ENCODE measurements around the gene DLGAP1.
A peak's percentile ranks its signal among the peaks of the same experiment; 100 is the strongest.

DLGAP1 gene

GRCh38 chr18:3524706-3525105 is 930.4 kb downstream of the DLGAP1 start:
- Histone ChIP-seq H3K4me2 (ENCODE audit: insufficient read depth, low read length, poor library complexity, severe bottlenecking) (no peak overlapping the region), H3K27ac (replicated peaks; ENCODE audit: low read length) (no peak overlapping the region), H2BK15ac (ENCODE audit: low read length) (no peak overlapping the region), H2AFZ (ENCODE audit: low read length) (no peak overlapping the region), H3K79me1 (ENCODE audit: low read depth, low read length) (peaks cover 1% of the 10 kb centered on the region), H2AK5ac (ENCODE audit: low read depth, low read length) (no peak overlapping the region), H4K91ac (ENCODE audit: low read depth, low read length, poor library complexity) (no peak overlapping the region), H2BK12ac (ENCODE audit: low read length) (no peak overlapping the region), H3K27me3 (ENCODE audit: control insufficient read depth in 3 of 3, insufficient read depth in 3 of 3, low read depth in 1 of 3, low read length in 3 of 3) (no peaks in the 10 kb centered on the region), H3K14ac (ENCODE audit: low read length) (no peak overlapping the region), H4K8ac (ENCODE audit: low read depth, low read length) (no peak overlapping the region), H3K4me3 (ENCODE audit: low read length in 2 of 2) (no peak overlapping the region), H3K23ac (ENCODE audit: low read depth, low read length, poor library complexity) (no peak overlapping the region), H2BK120ac (ENCODE audit: low read depth, low read length) (no peak overlapping the region), H3K4me1 (ENCODE audit: control insufficient read depth in 2 of 2, insufficient read depth in 1 of 2, low read depth in 1 of 2, low read length in 2 of 2) (peaks cover 15 to 30% of the 10 kb centered on the region in 2 donors), H2BK5ac (ENCODE audit: low read length) (no peak overlapping the region), H3K36me3 (replicated peaks in 1 of 2; ENCODE audit: control insufficient read depth in 2 of 2, insufficient read depth in 2 of 2, low read length in 2 of 2) (no peaks in the 10 kb centered on the region), H3K9me3 (replicated peaks in 1 of 2; ENCODE audit: control insufficient read depth in 2 of 2, insufficient read depth in 1 of 2, low read depth in 1 of 2, low read length in 2 of 2) (peaks cover 0 to 7% of the 10 kb centered on the region in 2 donors), H3K9ac (ENCODE audit: low read depth, low read length, poor library complexity) (no peak overlapping the region), H3K4ac (ENCODE audit: low read length) (no peak overlapping the region), H3K18ac (ENCODE audit: low read length) (no peak overlapping the region)
- no peak for DNase-seq (ENCODE audit: low spot score)
- WGBS, 2 donors (ENCODE audit: extremely low coverage in 2 of 2, insufficient read length in 2 of 2, insufficient replicate concordance in 1 of 2), result no CpG with 5 or more reads among the region's 5 CpGs

- no peaks in the 10 kb centered on the region for H3K36me3 ChIP-seq (replicated peaks in 1 of 2; ENCODE audit: control insufficient read depth in 2 of 2, insufficient read depth in 2 of 2, low read length in 2 of 2)
- no CpG with 5 or more reads among the region's 11 CpGs for WGBS, 2 donors (ENCODE audit: extremely low coverage in 2 of 2, insufficient read length in 2 of 2, insufficient replicate concordance in 1 of 2)
- no peak overlapping the region for H4K91ac ChIP-seq (ENCODE audit: low read depth, low read length, poor library complexity)
- H3K27me3 ChIP-seq (ENCODE audit: control insufficient read depth in 3 of 3, insufficient read depth in 3 of 3, low read depth in 1 of 3, low read length in 3 of 3), result no peaks in the 10 kb centered on the region
- no peak overlapping the region for H3K27ac ChIP-seq (replicated peaks; ENCODE audit: low read length)
- H3K4ac ChIP-seq (ENCODE audit: low read length), result no peak overlapping the region
- no peak overlapping the region for H3K9ac ChIP-seq (ENCODE audit: low read depth, low read length, poor library complexity)
- no peak overlapping the region for H3K18ac ChIP-seq (ENCODE audit: low read length)
- DNase-seq (ENCODE audit: low spot score), result no peak
- peaks cover 0 to 7% of the 10 kb centered on the region in 2 donors for H3K9me3 ChIP-seq (replicated peaks in 1 of 2; ENCODE audit: control insufficient read depth in 2 of 2, insufficient read depth in 1 of 2, low read depth in 1 of 2, low read length in 2 of 2)
- no peak overlapping the region for H3K14ac ChIP-seq (ENCODE audit: low read length)
- H3K23ac ChIP-seq (ENCODE audit: low read depth, low read length, poor library complexity), result no peak overlapping the region
- H2BK5ac ChIP-seq (ENCODE audit: low read length), result no peak overlapping the region
- no peak overlapping the region for H3K4me3 ChIP-seq (ENCODE audit: low read length in 2 of 2)
- no peak overlapping the region for H3K4me2 ChIP-seq (ENCODE audit: insufficient read depth, low read length, poor library complexity, severe bottlenecking)
- peaks cover 1% of the 10 kb centered on the region for H3K79me1 ChIP-seq (ENCODE audit: low read depth, low read length)
- no peak overlapping the region for H2BK15ac ChIP-seq (ENCODE audit: low read length)
- H2BK120ac ChIP-seq (ENCODE audit: low read depth, low read length), result no peak overlapping the region
- H2BK12ac ChIP-seq (ENCODE audit: low read length), result peak overlapping the region; percentile 63
- peaks cover 0 to 13% of the 10 kb centered on the region in 2 donors for H3K4me1 ChIP-seq (ENCODE audit: control insufficient read depth in 2 of 2, insufficient read depth in 1 of 2, low read depth in 1 of 2, low read length in 2 of 2)
- H2AFZ ChIP-seq (ENCODE audit: low read length), result no peak overlapping the region
- H4K8ac ChIP-seq (ENCODE audit: low read depth, low read length), result no peak overlapping the region
- H2AK5ac ChIP-seq (ENCODE audit: low read depth, low read length), result no peak overlapping the region
Measured at GRCh38 chr18:3520230-3521085, 934.6 kb downstream of the DLGAP1 start.

GRCh38 chr18:3514312-3515216 is 940.5 kb downstream of the DLGAP1 start:
- no peak overlapping the region for H2BK15ac ChIP-seq (ENCODE audit: low read length)
- no peak overlapping the region for H2AK5ac ChIP-seq (ENCODE audit: low read depth, low read length)
- no peak for DNase-seq (ENCODE audit: low spot score)
- no peak overlapping the region for H2BK5ac ChIP-seq (ENCODE audit: low read length)
- H4K8ac ChIP-seq (ENCODE audit: low read depth, low read length), result no peak overlapping the region
- H3K79me1 ChIP-seq (ENCODE audit: low read depth, low read length), result no peaks in the 10 kb centered on the region
- H3K27me3 ChIP-seq (ENCODE audit: control insufficient read depth in 3 of 3, insufficient read depth in 3 of 3, low read depth in 1 of 3, low read length in 3 of 3), result no peaks in the 10 kb centered on the region
- H3K18ac ChIP-seq (ENCODE audit: low read length), result no peak overlapping the region
- no peak overlapping the region for H3K14ac ChIP-seq (ENCODE audit: low read length)
- no peak overlapping the region for H2AFZ ChIP-seq (ENCODE audit: low read length)
- no peak overlapping the region for H2BK12ac ChIP-seq (ENCODE audit: low read length)
- H3K9ac ChIP-seq (ENCODE audit: low read depth, low read length, poor library complexity), result no peak overlapping the region
- H3K4me2 ChIP-seq (ENCODE audit: insufficient read depth, low read length, poor library complexity, severe bottlenecking), result no peak overlapping the region
- H3K36me3 ChIP-seq (replicated peaks in 1 of 2; ENCODE audit: control insufficient read depth in 2 of 2, insufficient read depth in 2 of 2, low read length in 2 of 2), result no peaks in the 10 kb centered on the region
- H4K91ac ChIP-seq (ENCODE audit: low read depth, low read length, poor library complexity), result no peak overlapping the region
- H3K4me1 ChIP-seq (ENCODE audit: control insufficient read depth in 2 of 2, insufficient read depth in 1 of 2, low read depth in 1 of 2, low read length in 2 of 2), result peaks cover 0 to under 1% of the 10 kb centered on the region in 2 donors
- no peak overlapping the region for H2BK120ac ChIP-seq (ENCODE audit: low read depth, low read length)
- WGBS, 2 donors (ENCODE audit: extremely low coverage in 2 of 2, insufficient read length in 2 of 2, insufficient replicate concordance in 1 of 2), result no CpG with 5 or more reads among the region's 15 CpGs
- no peaks in the 10 kb centered on the region for H3K9me3 ChIP-seq (replicated peaks in 1 of 2; ENCODE audit: control insufficient read depth in 2 of 2, insufficient read depth in 1 of 2, low read depth in 1 of 2, low read length in 2 of 2)
- H3K27ac ChIP-seq (replicated peaks; ENCODE audit: low read length), result no peak overlapping the region
- no peak overlapping the region for H3K23ac ChIP-seq (ENCODE audit: low read depth, low read length, poor library complexity)
- no peak overlapping the region for H3K4me3 ChIP-seq (ENCODE audit: low read length in 2 of 2)
- H3K4ac ChIP-seq (ENCODE audit: low read length), result no peak overlapping the region

GRCh38 chr18:3513481-3513880 is 941.6 kb downstream of the DLGAP1 start:
- H3K4me1 ChIP-seq (ENCODE audit: control insufficient read depth in 2 of 2, insufficient read depth in 1 of 2, low read depth in 1 of 2, low read length in 2 of 2), result no peaks in the 10 kb centered on the region
- H3K9me3 ChIP-seq (replicated peaks in 1 of 2; ENCODE audit: control insufficient read depth in 2 of 2, insufficient read depth in 1 of 2, low read depth in 1 of 2, low read length in 2 of 2), result no peaks in the 10 kb centered on the region
- H3K4ac ChIP-seq (ENCODE audit: low read length), result no peak overlapping the region
- H3K18ac ChIP-seq (ENCODE audit: low read length), result no peak overlapping the region
- no peak overlapping the region for H3K14ac ChIP-seq (ENCODE audit: low read length)
- H3K79me1 ChIP-seq (ENCODE audit: low read depth, low read length), result no peaks in the 10 kb centered on the region
- no peak overlapping the region for H3K4me3 ChIP-seq (ENCODE audit: low read length in 2 of 2)
- no peak overlapping the region for H2AFZ ChIP-seq (ENCODE audit: low read length)
- DNase-seq (ENCODE audit: low spot score), result no peak
- H3K27me3 ChIP-seq (ENCODE audit: control insufficient read depth in 3 of 3, insufficient read depth in 3 of 3, low read depth in 1 of 3, low read length in 3 of 3), result no peaks in the 10 kb centered on the region
- no peak overlapping the region for H4K8ac ChIP-seq (ENCODE audit: low read depth, low read length)
- H3K9ac ChIP-seq (ENCODE audit: low read depth, low read length, poor library complexity), result no peak overlapping the region
- no peak overlapping the region for H2AK5ac ChIP-seq (ENCODE audit: low read depth, low read length)
- no CpG with 5 or more reads among the region's 1 CpG for WGBS, 2 donors (ENCODE audit: extremely low coverage in 2 of 2, insufficient read length in 2 of 2, insufficient replicate concordance in 1 of 2)
- H2BK5ac ChIP-seq (ENCODE audit: low read length), result no peak overlapping the region
- H3K27ac ChIP-seq (replicated peaks; ENCODE audit: low read length), result no peak overlapping the region
- no peaks in the 10 kb centered on the region for H3K36me3 ChIP-seq (replicated peaks in 1 of 2; ENCODE audit: control insufficient read depth in 2 of 2, insufficient read depth in 2 of 2, low read length in 2 of 2)
- H2BK12ac ChIP-seq (ENCODE audit: low read length), result no peak overlapping the region
- no peak overlapping the region for H4K91ac ChIP-seq (ENCODE audit: low read depth, low read length, poor library complexity)
- no peak overlapping the region for H3K23ac ChIP-seq (ENCODE audit: low read depth, low read length, poor library complexity)
- H2BK15ac ChIP-seq (ENCODE audit: low read length), result no peak overlapping the region
- no peak overlapping the region for H3K4me2 ChIP-seq (ENCODE audit: insufficient read depth, low read length, poor library complexity, severe bottlenecking)
- no peak overlapping the region for H2BK120ac ChIP-seq (ENCODE audit: low read depth, low read length)

Data from neuronal stem cell (in vitro differentiated cells).